ENCODE data around the gene ZNF107.
"Not testable (repeated sequence)": the region's sequence is repeated elsewhere in the genome, so short reads cannot be mapped to it uniquely, and the experiment has no call there.

ZNF107 gene

GRCh38 chr7:64738403-64738802, 72.5 kb downstream of the ZNF107 start:
- not testable (repeated sequence) for DNase-seq

- not testable (repeated sequence) for DNase-seq
Observed at GRCh38 chr7:64738953-64739352, 73.0 kb downstream of the ZNF107 start.

GRCh38 chr7:64744680-64745079, 78.7 kb downstream of the ZNF107 start:
- no peak for DNase-seq

- no peak for DNase-seq
Observed at GRCh38 chr7:64747802-64748201, 81.9 kb downstream of the ZNF107 start.

- DNase-seq, result no peak
Observed at GRCh38 chr7:64753032-64753431, 87.1 kb downstream of the ZNF107 start.

GRCh38 chr7:64755865-64756264, 89.9 kb downstream of the ZNF107 start:
- DNase-seq, result no peak

- DNase-seq, result no peak
Observed at GRCh38 chr7:64758151-64758550, 92.2 kb downstream of the ZNF107 start.
